22Rv1 (cell line): ENCODE measurements around the gene DCAF8L1.

ENCODE experiments used
- H3K27ac ChIP-seq: fragments of 450-650 bp; 2 replicates; pipeline ENCODE4 v1.5.1; 2017
- CTCF ChIP-seq: fragments of 450-650 bp; IDR thresholded peaks from 2 replicates; pipeline ENCODE4 v1.5.1; 2017; ENCODE audit warnings: mild to moderate bottlenecking
- ZFX ChIP-seq: fragments of 450-650 bp; IDR thresholded peaks from 2 replicates; pipeline ENCODE4 v1.6.1; 2017; ENCODE audit warnings: antibody characterized with exemption, borderline replicate concordance

DCAF8L1 gene

DNA sequence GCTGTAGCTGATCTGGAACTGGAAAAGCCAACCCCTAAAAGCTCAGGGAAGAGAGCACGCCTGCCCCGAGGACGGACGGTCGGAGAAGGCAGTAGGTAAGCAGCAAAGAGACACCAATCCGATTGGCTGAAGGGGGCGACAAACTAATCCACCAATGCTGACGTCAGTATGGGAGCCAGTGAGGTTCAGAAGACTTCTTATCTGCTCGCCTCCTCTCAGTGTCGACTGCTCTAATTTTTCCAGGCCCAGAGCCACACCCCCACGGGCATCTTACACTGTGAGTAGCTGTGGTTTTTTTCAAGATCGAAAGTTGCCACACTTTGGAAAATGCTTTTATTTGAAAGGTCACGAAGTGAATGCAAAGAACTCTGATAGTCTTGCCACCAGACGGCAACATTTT is at the start of gene DCAF8L1:
Gene DCAF8L1, minus strand, starts transcription at position 101 of the 400 bp plus-strand sequence. CDS start 115 bp downstream, outside the sequence.
- TF ChIP-seq CTCF (no peak), ZFX (no peak)
- H3K27ac ChIP-seq: no peak within 1 kb of the TSS

GRCh38 chrX:28022371-28022770 is 41.1 kb upstream of the DCAF8L1 start:
- no peak overlapping the region for H3K27ac ChIP-seq
- TF ChIP-seq CTCF (no peak), ZFX (no peak)

DNA sequence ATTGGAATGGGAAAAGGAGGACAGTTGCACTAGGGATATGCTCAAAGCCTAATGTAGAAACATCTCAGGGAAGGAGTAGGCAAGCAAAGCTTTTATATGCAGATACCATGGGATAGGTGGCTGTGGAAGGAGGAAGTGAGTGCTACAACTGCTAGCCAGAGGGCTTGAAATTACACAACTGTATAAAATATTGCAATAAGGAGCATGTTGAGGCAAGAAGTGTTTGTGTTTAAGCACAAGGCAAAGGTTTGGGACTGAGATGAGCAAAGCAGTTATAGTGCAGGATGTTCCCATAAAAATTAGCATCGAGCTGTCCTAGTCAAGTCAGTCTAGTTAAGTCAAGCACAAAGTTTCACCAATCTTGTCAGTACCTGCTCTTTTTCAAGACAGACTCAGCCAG is 35.6 kb upstream of the DCAF8L1 start:
- TF ChIP-seq CTCF: no peak
- no peak for TF ChIP-seq ZFX
- no peak overlapping the region for H3K27ac ChIP-seq

DNA sequence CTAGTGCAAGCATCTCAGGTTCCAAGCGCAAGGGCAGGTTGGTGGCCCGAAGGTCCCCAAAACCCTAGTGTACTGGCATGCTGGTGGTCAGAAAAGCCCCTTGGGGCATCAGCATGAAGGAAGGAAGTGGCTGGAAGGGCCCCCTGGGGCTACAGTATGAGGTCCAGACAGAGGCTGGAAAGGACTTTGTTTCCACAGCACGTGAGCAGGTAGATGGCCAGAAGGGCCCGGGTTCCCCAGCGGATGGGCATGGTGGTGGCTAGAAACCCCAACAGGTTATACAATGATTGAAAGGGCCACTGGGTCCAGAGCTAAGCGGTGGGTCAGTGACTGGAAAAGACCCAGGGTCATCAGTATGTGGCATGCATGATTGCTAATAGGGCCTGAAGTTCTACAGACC is 34.7 kb upstream of the DCAF8L1 start:
- H3K27ac ChIP-seq: no peak overlapping the region
- TF ChIP-seq ZFX (no peak), CTCF (no peak)

- H3K27ac ChIP-seq: no peak overlapping the region
- TF ChIP-seq CTCF (no peak), ZFX (no peak)
Observed at GRCh38 chrX:28010875-28011274, 29.6 kb upstream of the DCAF8L1 start.

- TF ChIP-seq CTCF (no peak), ZFX (no peak)
- H3K27ac ChIP-seq: no peak overlapping the region
Observed at GRCh38 chrX:27998666-27999065, 17.4 kb upstream of the DCAF8L1 start.

GRCh38 chrX:27997622-27998021 is 16.4 kb upstream of the DCAF8L1 start:
- TF ChIP-seq ZFX: no peak
- no peak for TF ChIP-seq CTCF
- H3K27ac ChIP-seq: no peak overlapping the region
